HG03108 (cell line): ENCODE results near the gene PRR20C.
"Not testable (repeated sequence)": the region's sequence is repeated elsewhere in the genome, so short reads cannot be mapped to it uniquely, and the experiment has no call there.

Experiments used
- ATAC-seq: cut with Tn5 transposase; IDR thresholded peaks from one replicate; pipeline ENCODE4 v1.9.1; 2021; ENCODE audit warnings: moderate library complexity; ENCODE audit not compliant: unreplicated experiment

Gene PRR20C

GRCh38 chr13:57153761-57154160 is at the start of gene PRR20C:
PRR20C (plus strand) TSS chr13:57154061; CDS start chr13:57154448, 387 bp downstream.
- ATAC-seq, result not testable (repeated sequence)

DNA sequence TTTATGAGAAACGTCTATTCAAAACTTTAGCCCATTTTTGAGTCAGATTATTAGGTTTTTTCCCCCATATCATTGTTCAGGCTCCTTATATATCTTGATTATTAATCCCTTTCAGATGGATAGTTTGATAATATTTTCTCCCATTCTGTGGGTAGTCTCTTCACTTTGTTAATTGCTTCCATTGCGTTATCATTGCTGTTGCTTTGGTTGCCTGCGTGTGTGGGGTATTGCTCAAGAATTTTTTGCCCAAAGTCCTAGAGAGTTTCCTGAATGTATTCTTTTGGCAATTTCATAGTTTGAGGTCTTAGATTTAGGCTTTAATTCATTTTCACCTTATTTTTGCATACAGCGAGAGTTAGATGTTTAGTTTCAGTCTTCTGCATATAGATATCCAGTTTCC is 38.9 kb upstream of the PRR20C start:
- no peak for ATAC-seq

GRCh38 chr13:57123681-57124080 is 30.2 kb upstream of the PRR20C start:
- ATAC-seq, result no peak

DNA sequence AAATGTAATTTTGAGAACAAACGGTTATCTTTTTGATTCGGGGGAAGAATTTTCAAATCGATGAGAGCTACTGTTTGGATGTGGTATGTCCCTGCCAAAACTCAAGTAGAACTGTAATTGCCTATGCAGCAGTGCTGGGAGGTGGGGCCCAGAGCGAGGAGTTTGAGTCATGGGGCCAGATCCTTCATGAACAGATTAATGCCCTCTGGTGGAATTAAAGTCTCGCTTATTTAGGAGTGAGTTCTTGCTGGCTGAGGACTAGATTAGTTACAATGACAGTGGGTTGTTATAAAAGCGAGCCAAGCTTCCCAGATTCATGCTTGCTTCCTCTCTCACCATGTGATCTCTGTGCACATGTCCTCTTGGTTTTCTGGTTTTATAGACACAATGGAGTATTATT is 25.0 kb upstream of the PRR20C start:
- ATAC-seq, result no peak

- no peak for ATAC-seq
Measured at GRCh38 chr13:57136093-57136492, 17.8 kb upstream of the PRR20C start.

DNA sequence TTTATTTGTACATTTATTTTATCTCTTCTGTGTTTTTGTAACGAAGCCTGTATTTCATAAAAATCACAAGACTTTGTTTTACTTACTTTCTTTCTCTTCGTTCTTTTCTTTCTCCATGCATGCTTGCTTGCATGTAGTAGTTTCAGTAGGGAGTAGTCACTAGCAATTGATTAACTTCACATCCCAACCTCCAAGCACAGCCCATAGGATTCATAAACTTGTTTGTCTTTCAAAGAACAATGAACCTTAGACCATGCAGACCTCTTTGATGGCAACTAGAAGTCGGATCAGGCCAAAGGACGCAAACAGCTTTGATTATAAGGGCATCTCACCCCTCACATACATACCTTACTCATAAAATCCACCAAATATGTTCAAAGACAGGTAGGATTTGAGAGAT is 16.3 kb upstream of the PRR20C start:
- ATAC-seq, result no peak

GRCh38 chr13:57138988-57139387 is 14.9 kb upstream of the PRR20C start:
- ATAC-seq, result no peak

DNA sequence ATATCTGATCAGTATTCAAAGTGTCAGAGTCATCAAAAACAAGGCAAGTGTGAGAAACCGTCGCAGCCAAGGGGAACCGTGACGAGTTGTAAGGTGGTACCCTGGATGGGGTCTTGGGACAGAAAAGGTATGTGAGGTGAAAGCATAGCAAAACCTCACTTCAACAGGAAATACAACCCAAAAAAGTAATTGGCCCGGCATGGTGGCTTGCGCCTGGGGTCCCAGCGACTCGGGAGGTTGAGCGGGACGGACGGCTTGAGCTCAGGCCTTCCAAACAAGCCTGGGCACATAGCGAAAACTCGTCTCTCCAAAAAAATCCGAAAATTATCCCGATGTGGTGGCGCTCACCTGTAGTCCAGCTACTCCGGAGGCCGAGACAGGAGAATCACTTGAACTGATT is 14.1 kb upstream of the PRR20C start:
- ATAC-seq, result not testable (repeated sequence)

DNA sequence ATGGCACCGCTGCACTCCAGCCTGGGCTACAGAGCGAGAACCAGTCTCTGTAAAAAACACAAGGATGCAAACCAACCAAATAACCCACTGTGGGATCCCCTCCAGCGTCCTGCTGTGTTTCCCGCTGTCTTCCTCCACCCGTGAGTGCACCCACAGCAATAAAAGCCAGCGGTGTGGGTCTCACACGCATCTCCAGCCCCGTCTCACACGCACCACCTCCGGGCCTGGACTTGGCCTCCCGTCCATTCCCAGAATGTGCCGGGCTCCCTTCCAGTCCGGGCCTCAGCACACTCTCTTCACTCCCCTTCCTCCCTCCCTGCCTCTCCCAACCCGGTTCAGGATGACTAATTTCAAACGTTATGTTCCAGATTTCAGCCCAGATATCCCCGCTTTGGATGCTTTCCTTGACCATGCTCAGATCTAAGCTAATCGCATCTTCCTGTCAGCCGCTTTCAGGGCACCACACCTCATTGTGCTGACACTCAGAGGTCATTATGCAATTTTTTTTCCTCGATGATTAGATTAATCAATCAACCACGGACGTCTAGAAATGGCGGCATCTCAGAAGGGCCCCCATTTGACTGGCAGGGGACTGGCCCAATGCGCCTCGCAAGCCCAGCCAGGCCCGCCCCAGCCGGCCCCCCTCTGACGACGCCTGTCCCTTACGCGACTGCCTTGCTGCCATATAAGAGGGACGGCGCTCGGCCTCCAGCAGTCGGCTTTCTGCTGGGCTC is 13.5 kb upstream of the PRR20C start, which contains the start of gene PRR20A:
TSS of gene PRR20A (plus strand) at position 684 of the 734 bp plus-strand sequence. CDS start 387 bp downstream, outside the sequence.
- not testable (repeated sequence) for ATAC-seq

- ATAC-seq, result not testable (repeated sequence)
Measured at GRCh38 chr13:57147188-57147587, 6.7 kb upstream of the PRR20C start, which contains the start of gene PRR20B. PRR20B (plus strand) TSS chr13:57147488; CDS start chr13:57147875, 387 bp downstream.

GRCh38 chr13:57148106-57148505 is 5.8 kb upstream of the PRR20C start:
- ATAC-seq, result not testable (repeated sequence)

GRCh38 chr13:57160332-57160731 is 6.5 kb downstream of the PRR20C start, which contains the start of gene PRR20D:
PRR20D (plus strand) TSS chr13:57160632; CDS start chr13:57161019, 387 bp downstream.
- ATAC-seq, result not testable (repeated sequence)

DNA sequence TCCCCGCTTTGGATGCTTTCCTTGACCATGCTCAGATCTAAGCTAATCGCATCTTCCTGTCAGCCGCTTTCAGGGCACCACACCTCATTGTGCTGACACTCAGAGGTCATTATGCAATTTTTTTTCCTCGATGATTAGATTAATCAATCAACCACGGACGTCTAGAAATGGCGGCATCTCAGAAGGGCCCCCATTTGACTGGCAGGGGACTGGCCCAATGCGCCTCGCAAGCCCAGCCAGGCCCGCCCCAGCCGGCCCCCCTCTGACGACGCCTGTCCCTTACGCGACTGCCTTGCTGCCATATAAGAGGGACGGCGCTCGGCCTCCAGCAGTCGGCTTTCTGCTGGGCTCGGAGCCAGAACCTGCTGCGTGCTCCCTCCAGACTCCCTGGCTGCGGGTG is 13.0 kb downstream of the PRR20C start, which contains the start of gene PRR20E:
TSS of gene PRR20E (plus strand) at position 301 of the 400 bp plus-strand sequence. CDS start 387 bp downstream, outside the sequence.
- ATAC-seq, result not testable (repeated sequence)

DNA sequence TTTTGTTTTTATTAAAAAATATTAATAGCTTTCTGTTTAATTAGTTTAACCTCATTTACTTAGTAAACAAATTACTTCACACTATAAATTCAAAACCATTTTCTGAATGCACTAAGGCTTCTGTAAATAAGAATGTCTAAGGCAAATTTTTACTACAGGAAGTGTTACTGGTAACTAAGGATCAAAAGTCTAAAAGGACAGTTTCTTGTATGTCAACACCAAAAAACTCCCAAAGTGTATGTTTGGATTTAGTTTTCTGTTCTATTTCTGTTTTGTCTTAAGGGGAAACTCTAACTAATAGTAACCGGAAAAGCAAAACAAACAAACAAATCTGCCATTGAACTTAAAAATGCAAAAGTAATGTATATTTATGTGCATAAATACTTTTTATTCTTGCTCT is 37.8 kb downstream of the PRR20C start:
- ATAC-seq, result no peak
